GM12878 (cell line): ENCODE data around the gene SUZ12. TPM values are rescaled to one million over a fixed set of nuclear protein-coding genes. Genes with fewer than 3 reads are reported as not detected.

Experiments
- ATAC-seq: fragments of 200-7000 bp; cut with Tn5 transposase; 3 replicates; pipeline ENCODE4 v1.9.1; 2020; ENCODE audit warnings: mild to moderate bottlenecking, moderate library complexity
- BruUV-seq: library from RNA; stranded (reverse); fragments of 400-500 nt; replicated peaks from 2 replicates; lab custom pipeline; 2021; lab: Mats Ljungman, UMichigan
- CTCF ChIA-PET: fragments of 300-600 bp; sonication (Branson Sonifier 250); formaldehyde crosslinking; extraction: SDS; loops from one replicate; lab custom pipeline; 2021; ENCODE audit warnings: inconsistent platforms; lab: Yijun Ruan, JAX
- POLR2A ChIA-PET: fragments of 350-600 bp; formaldehyde crosslinking; extraction: SDS; loops from one replicate; lab custom pipeline; 2021; ENCODE audit warnings: inconsistent platforms; lab: Charles Lee
- RAD21 ChIA-PET: fragments of 300-600 bp; sonication (Branson Sonifier 250); formaldehyde crosslinking; loops from one replicate; lab custom pipeline; 2023; ENCODE audit warnings: antibody characterized with exemption; ENCODE audit not compliant: unreplicated experiment; lab: Charles Lee
- SMC1A ChIA-PET: fragments of 300-600 bp; sonication (Branson Sonifier 250); formaldehyde crosslinking; loops from one replicate; lab custom pipeline; 2023; ENCODE audit not compliant: unreplicated experiment, uncharacterized antibody; lab: Charles Lee
- DNase-seq: peaks from one replicate; pipeline ENCODE4 v3.0.0-alpha.2; 2011; ENCODE audit warnings: low read depth, low spot score
- FAIRE-seq: peaks from 3 replicates; lab custom pipeline; 2011; peaks lifted over from hg19 to GRCh38; lab: Jason Lieb, UNC
- H2AFZ ChIP-seq: 2 replicates; pipeline ENCODE4 v1.6.0; 2011; ENCODE audit warnings: low read depth, low read length, control low read depth; ENCODE audit not compliant: control insufficient read depth
- H3K27ac ChIP-seq: 2 replicates; pipeline ENCODE4 v1.5.1; 2011; ENCODE audit warnings: control low read depth; ENCODE audit not compliant: control insufficient read depth, insufficient read depth
- H3K27me3 ChIP-seq, 2 experiments: replicated peaks in 1 of 2; 2 replicates each; pipeline versions ENCODE4 v1.6.0 to v1.6.1; 2011; ENCODE audit warnings: low read length in 1 of 2; ENCODE audit not compliant: control insufficient read depth in 2 of 2, insufficient read depth in 2 of 2
- H3K36me3 ChIP-seq, 2 experiments: 2 replicates each; pipeline ENCODE4 v1.5.1; 2011; ENCODE audit warnings: low read length in 1 of 2; ENCODE audit not compliant: control insufficient read depth in 2 of 2, insufficient read depth in 2 of 2
- H3K4me1 ChIP-seq: 2 replicates; pipeline ENCODE4 v1.6.1; 2011; ENCODE audit warnings: mild to moderate bottlenecking, low read length, moderate library complexity, mixed read lengths; ENCODE audit not compliant: control insufficient read depth, insufficient read depth
- H3K4me2 ChIP-seq: 2 replicates; pipeline ENCODE4 v1.6.0; 2011; ENCODE audit warnings: control low read depth; ENCODE audit not compliant: control insufficient read depth, insufficient read depth
- H3K4me3 ChIP-seq: fragments of 200-600 bp; sonication (generic); 2 replicates; pipeline ENCODE4 v1.5.1; 2016
- H3K79me2 ChIP-seq: 2 replicates; pipeline ENCODE4 v1.6.0; 2011; ENCODE audit warnings: low read length; ENCODE audit not compliant: control insufficient read depth, insufficient read depth
- H3K9ac ChIP-seq: 2 replicates; pipeline ENCODE4 v1.8.0; 2011; ENCODE audit warnings: low read length, control low read depth, mixed read lengths; ENCODE audit not compliant: control insufficient read depth, insufficient read depth
- H3K9me3 ChIP-seq: replicated peaks from 3 replicates; pipeline ENCODE4 v1.5.1; 2011; ENCODE audit warnings: mild to moderate bottlenecking, low read length; ENCODE audit not compliant: control insufficient read depth, insufficient read depth
- H4K20me1 ChIP-seq: 2 replicates; pipeline ENCODE4 v1.6.0; 2011; ENCODE audit not compliant: control insufficient read depth, insufficient read depth
- BACH1 ChIP-seq: fragments of 450-650 bp; IDR thresholded peaks from 2 replicates; pipeline ENCODE4 v1.6.1; 2017; ENCODE audit warnings: mild to moderate bottlenecking, borderline replicate concordance
- CBFB ChIP-seq: IDR thresholded peaks from 2 replicates; pipeline ENCODE4 v1.6.1; 2016; ENCODE audit warnings: antibody characterized with exemption, low read depth
- CTCF ChIP-seq, 3 experiments: IDR thresholded peaks in 2 of 3; conservative IDR thresholded peaks in 1 of 3; 2 replicates each; pipeline ENCODE4 v1.5.1; 2011; ENCODE audit warnings: low read depth in 3 of 3, low read length in 3 of 3, mild to moderate bottlenecking in 3 of 3, control low read depth in 2 of 3, moderate library complexity in 2 of 3, inconsistent platforms in 1 of 3, mixed read lengths in 1 of 3; ENCODE audit not compliant: control insufficient read depth in 2 of 3, insufficient read depth in 1 of 3; ENCODE audit errors: extremely low read depth in 1 of 3
- ESRRA ChIP-seq: IDR thresholded peaks from 2 replicates; pipeline ENCODE4 v1.6.1; 2012; ENCODE audit warnings: mild to moderate bottlenecking, low read length, improper control_type of control experiment
- GATAD2B ChIP-seq: fragments of 450-650 bp; conservative IDR thresholded peaks from 2 replicates; pipeline ENCODE4 v1.6.1; 2017; ENCODE audit warnings: low read depth, mild to moderate bottlenecking, moderate library complexity
- KLF5 ChIP-seq: fragments of 450-650 bp; IDR thresholded peaks from 2 replicates; pipeline ENCODE4 v1.6.1; 2014; ENCODE audit warnings: mild to moderate bottlenecking; ENCODE audit not compliant: partially characterized antibody
- NFXL1 ChIP-seq: fragments of 450-650 bp; IDR thresholded peaks from 2 replicates; pipeline ENCODE4 v1.6.1; 2017; ENCODE audit warnings: antibody characterized with exemption, mild to moderate bottlenecking, borderline replicate concordance
- NFYB ChIP-seq: IDR thresholded peaks from 2 replicates; pipeline ENCODE4 v1.6.1; 2011; ENCODE audit warnings: low read depth, mild to moderate bottlenecking, low read length, improper control_type of control experiment, moderate library complexity; ENCODE audit not compliant: insufficient read depth
- RB1 ChIP-seq: fragments of 450-650 bp; formaldehyde crosslinking; IDR thresholded peaks from 2 replicates; pipeline ENCODE4 v1.6.1; 2017; ENCODE audit warnings: mild to moderate bottlenecking, borderline replicate concordance
- RELA ChIP-seq: fragments of 450-650 bp; IDR thresholded peaks from 2 replicates; pipeline ENCODE4 v1.8.0; 2014; ENCODE audit warnings: borderline replicate concordance; ENCODE audit not compliant: partially characterized antibody
- RUNX3 ChIP-seq: IDR thresholded peaks from 2 replicates; pipeline ENCODE4 v1.6.1; 2012; ENCODE audit warnings: low read length, inconsistent platforms
- STAT1 ChIP-seq: fragments of 450-650 bp; conservative IDR thresholded peaks from 2 replicates; pipeline ENCODE4 v1.6.1; 2014; ENCODE audit warnings: antibody characterized with exemption, mild to moderate bottlenecking
- ZBED1 ChIP-seq: IDR thresholded peaks from 2 replicates; pipeline ENCODE4 v1.6.1; 2016; ENCODE audit warnings: borderline replicate concordance
- ZBTB11 ChIP-seq: fragments of 450-650 bp; formaldehyde crosslinking; IDR thresholded peaks from 2 replicates; pipeline ENCODE4 v1.5.0; 2022; ENCODE audit warnings: mild to moderate bottlenecking, missing genetic modification characterization
- WGBS: methylation state at CpG from one replicate; pipeline ENCODE4 v1.1.6; 2016; ENCODE audit warnings: low lambda C conversion rate; ENCODE audit not compliant: insufficient replicate concordance, insufficient coverage; ENCODE audit errors: missing lambda C conversion rate; 5-methylcytosine and 5-hydroxymethylcytosine counted together
- in situ Hi-C: fragments of 300-500 bp; cut with MboI; formaldehyde crosslinking; loops from 9 replicates; pipeline ENCODE4 v1.14.3; 2018; ENCODE audit warnings: mixed read lengths
- intact Hi-C: fragments of 100-400 bp; cut with micrococcal nuclease; formaldehyde crosslinking; loops from one replicate; pipeline ENCODE4 v1.14.2; 2022; ENCODE audit not compliant: unreplicated experiment
- polyA plus RNA-seq, 11 experiments: library from polyadenylated mRNA; depleted of rRNA in 4 of 11; unstranded in 6 of 11; stranded (reverse) in 5 of 11; fragments of >200 nt; fragmentation: Nextera tagmentation in 4 of 11; fragmentation: Illumina TruSeq in 1 of 11; extraction: Ambion mirVana in 4 of 11; extraction: Trizol in 1 of 11; gene quantifications; 1 replicate in 1 of 11; 2 replicates in 10 of 11; pipeline versions ENCODE4 v1.2.1 to v1.2.3, GENCODE V29; 2011 to 2016; ENCODE audit warnings: inconsistent platforms in 2 of 11, missing spikeins in 2 of 11, low read depth in 1 of 11
- total RNA-seq, 4 experiments: library from RNA; depleted of rRNA in 3 of 4; stranded (reverse); fragments of >200 nt in 3 of 4; fragmentation: Illumina TruSeq in 1 of 4; extraction: Trizol in 1 of 4; gene quantifications; 2 replicates each; pipeline versions ENCODE4 v1.2.1 to v1.2.3, GENCODE V29; 2013 to 2021

Gene SUZ12
- total and polyA plus RNA-seq, 10 of the 15 experiments (the other 5 are each of a cell fraction or from before 2014, with no cell fraction given) = 19.2 to 69.2 (median 34.5) TPM

DNA sequence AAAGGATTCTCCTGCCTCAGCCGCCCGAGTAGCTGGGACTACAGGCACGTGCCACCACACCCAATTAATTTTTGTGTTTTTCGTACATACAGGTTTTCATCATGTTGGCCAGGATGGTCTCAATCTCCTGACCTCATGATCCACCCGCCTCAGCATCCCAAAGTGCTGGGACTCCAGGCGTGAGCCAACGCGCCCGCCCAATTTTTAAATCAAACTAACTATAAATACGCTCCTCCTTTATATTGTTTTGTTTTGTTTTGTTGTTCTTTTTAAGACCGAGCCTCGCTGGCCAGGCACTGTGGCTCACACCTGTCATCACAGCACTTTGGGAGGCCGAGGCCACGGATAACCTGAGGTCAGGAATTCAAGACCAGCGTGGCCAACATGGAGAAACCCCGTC, 33.4 kb upstream of the SUZ12 start:
- BruUV-seq = no TSS peak
- POLR2A ChIA-PET = no interaction called here

More for the DNA sequence above, 33.4 kb upstream of the SUZ12 start:
- ChIA-PET SMC1A (interaction anchor here (0.7 to 1.6 kb wide), 4 partner anchors 9 to 95 kb away, joined by 3 to 8 read pairs (median 4); no protein-coding TSS in a partner anchor), CTCF (interaction anchor here (1.5 to 3.6 kb wide), 4 partner anchors 8 to 369 kb away, joined by 5 to 21 read pairs (median 9); no protein-coding TSS in a partner anchor), RAD21 (interaction anchor here (1.0 kb wide), 1 partner anchor 61 kb away, joined by 4 read pairs; no protein-coding TSS in a partner anchor)
- Histone ChIP-seq H3K27me3 (no peaks in the 10 kb centered on the region), H3K36me3 (peaks cover 0 to 10% of the 10 kb centered on the region in 2 experiments; a peak in 2 of 4 replicates), H3K4me3 (no peak overlapping the region), H3K9me3 (no peaks in the 10 kb centered on the region), H3K27ac (no peak overlapping the region), H3K9ac (no peak overlapping the region), H2AFZ (no peak overlapping the region), H3K4me1 (peaks cover 6% of the 10 kb centered on the region), H3K4me2 (no peak overlapping the region), H4K20me1 (no peaks in the 10 kb centered on the region), H3K79me2 (peaks cover 20% of the 10 kb centered on the region)
- DNase-seq (no peak), ATAC-seq (no peak), FAIRE-seq (no peak)
- intact Hi-C loops (loop anchor here (10.0 kb wide), 2 partner anchors 231 to 589 kb away; partner anchors contain the start of gene EVI2B), in situ Hi-C loops (no loop called here)
- 91% methylated on average over 16 of the region's 16 CpGs for WGBS
- TF ChIP-seq NFXL1 = no peak
- TF ChIP-seq CBFB = no peak
- TF ChIP-seq ESRRA = no peak
- TF ChIP-seq RUNX3 = no peak
- TF ChIP-seq ZBED1 = no peak
- no peak for TF ChIP-seq GATAD2B
- no peak for TF ChIP-seq CTCF (IDR thresholded peaks at IDR 0.05 in 2 of 3, conservative IDR thresholded peaks at IDR 0.05 in 1 of 3; ENCODE audit: control insufficient read depth in 2 of 3, extremely low read depth in 1 of 3, insufficient read depth in 1 of 3, low read depth in 3 of 3, low read length in 3 of 3)
- no peak for TF ChIP-seq RELA
- TF ChIP-seq RB1 = no peak
- TF ChIP-seq NFYB = no peak
- no peak for TF ChIP-seq KLF5
- TF ChIP-seq ZBTB11 (CRISPR knock-in tag) = no peak
- no peak for TF ChIP-seq BACH1
- TF ChIP-seq STAT1 = no peak
